Activated B cell treated with CpG ODN at 0.5 μM for 24 hours (primary cell): ENCODE measurements around the gene NUP214. TPM values are rescaled to one million over a fixed set of nuclear protein-coding genes. Genes with fewer than 3 reads are reported as not detected.

Source experiments
- ATAC-seq: fragments of 200-7000 bp; cut with Tn5 transposase; one replicate; pipeline ENCODE4 v1.10.0; 2021; ENCODE audit warnings: low read depth, mild to moderate bottlenecking, moderate library complexity
- CTCF ChIA-PET: fragments of 350-600 bp; sonication (Branson Sonifier 250); formaldehyde crosslinking; loops from one replicate; lab custom pipeline; 2021; ENCODE audit warnings: antibody characterized with exemption; lab: Charles Lee
- POLR2A ChIA-PET: fragments of 350-600 bp; sonication (Branson Sonifier 250); formaldehyde crosslinking; loops from one replicate; lab custom pipeline; 2021; ENCODE audit warnings: antibody characterized with exemption; lab: Charles Lee
- DNase-seq: peaks from one replicate; pipeline ENCODE4 v3.0.0; 2022
- H3K27ac Mint-ChIP-seq: one replicate; pipeline ENCODE4 v1.8.0; 2020; ENCODE audit warnings: mixed read lengths
- H3K27me3 Mint-ChIP-seq: one replicate; pipeline ENCODE4 v1.8.0; 2021; ENCODE audit warnings: mixed read lengths
- H3K36me3 Mint-ChIP-seq: one replicate; pipeline ENCODE4 v1.8.0; 2021; ENCODE audit warnings: low read depth, mixed read lengths
- H3K4me1 Mint-ChIP-seq: one replicate; pipeline ENCODE4 v1.8.0; 2021; ENCODE audit warnings: mixed read lengths
- H3K4me3 Mint-ChIP-seq: one replicate; pipeline ENCODE4 v1.8.0; 2020; ENCODE audit warnings: mild to moderate bottlenecking, mixed read lengths
- H3K9me3 Mint-ChIP-seq: one replicate; pipeline ENCODE4 v1.8.0; 2020; ENCODE audit warnings: mixed read lengths
- intact Hi-C: fragments of 100-400 bp; cut with micrococcal nuclease; formaldehyde crosslinking; loops from one replicate; pipeline ENCODE4 v1.15.1; 2024
- total RNA-seq: library from RNA; stranded (reverse); gene quantifications from 2 replicates; pipeline ENCODE4 v1.2.3, GENCODE V29; 2022
- TF ChIP-seq, protein P1 (sequence below): fragments of 200-600 bp; IDR thresholded peaks from one replicate; pipeline ENCODE4 v1.8.0; 2022; ENCODE audit warnings: antibody characterized with exemption, mild to moderate bottlenecking

NUP214 gene
- total RNA-seq, 1 donor from 2014 or later = 90.9 TPM

DNA sequence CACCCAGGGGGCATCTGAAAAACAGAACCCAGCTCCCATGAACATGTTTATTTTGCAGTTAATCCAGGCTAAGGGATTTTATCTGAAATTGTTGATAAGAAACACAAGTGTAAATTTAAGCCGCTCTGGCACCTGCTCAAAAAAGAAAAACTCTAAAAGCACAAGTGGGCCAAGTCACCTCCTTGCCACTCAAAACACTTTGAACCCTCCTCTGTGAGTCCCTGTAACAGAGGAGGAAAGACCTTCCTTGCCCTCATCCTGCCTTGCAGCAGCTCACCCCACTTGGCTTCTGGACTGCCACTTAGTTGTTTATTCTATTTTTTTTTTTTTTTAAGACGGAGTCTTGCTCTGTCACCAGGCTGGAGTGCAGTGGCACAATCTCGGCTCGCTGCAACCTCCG is 111.4 kb downstream of the NUP214 start:
- ATAC-seq (no peak), DNase-seq (no peak)
- Mint-ChIP-seq H3K36me3 (peaks cover 36% of the 10 kb centered on the region), H3K4me1 (peaks cover 17% of the 10 kb centered on the region), H3K9me3 (no peaks in the 10 kb centered on the region), H3K27ac (no peak overlapping the region), H3K4me3 (no peak overlapping the region), H3K27me3 (no peaks in the 10 kb centered on the region)
- CTCF ChIA-PET = no interaction called here
- intact Hi-C loops = loop anchor here (10.0 kb wide), 1 partner anchor 98 kb away; no protein-coding TSS in a partner anchor
- TF ChIP-seq, protein P1, sequence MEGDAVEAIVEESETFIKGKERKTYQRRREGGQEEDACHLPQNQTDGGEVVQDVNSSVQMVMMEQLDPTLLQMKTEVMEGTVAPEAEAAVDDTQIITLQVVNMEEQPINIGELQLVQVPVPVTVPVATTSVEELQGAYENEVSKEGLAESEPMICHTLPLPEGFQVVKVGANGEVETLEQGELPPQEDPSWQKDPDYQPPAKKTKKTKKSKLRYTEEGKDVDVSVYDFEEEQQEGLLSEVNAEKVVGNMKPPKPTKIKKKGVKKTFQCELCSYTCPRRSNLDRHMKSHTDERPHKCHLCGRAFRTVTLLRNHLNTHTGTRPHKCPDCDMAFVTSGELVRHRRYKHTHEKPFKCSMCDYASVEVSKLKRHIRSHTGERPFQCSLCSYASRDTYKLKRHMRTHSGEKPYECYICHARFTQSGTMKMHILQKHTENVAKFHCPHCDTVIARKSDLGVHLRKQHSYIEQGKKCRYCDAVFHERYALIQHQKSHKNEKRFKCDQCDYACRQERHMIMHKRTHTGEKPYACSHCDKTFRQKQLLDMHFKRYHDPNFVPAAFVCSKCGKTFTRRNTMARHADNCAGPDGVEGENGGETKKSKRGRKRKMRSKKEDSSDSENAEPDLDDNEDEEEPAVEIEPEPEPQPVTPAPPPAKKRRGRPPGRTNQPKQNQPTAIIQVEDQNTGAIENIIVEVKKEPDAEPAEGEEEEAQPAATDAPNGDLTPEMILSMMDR = no peak
- POLR2A ChIA-PET = interaction anchor here (1.1 to 7.4 kb wide), 3 partner anchors 16 to 31 kb away, joined by 3 to 128 read pairs (median 7); no protein-coding TSS in a partner anchor

DNA sequence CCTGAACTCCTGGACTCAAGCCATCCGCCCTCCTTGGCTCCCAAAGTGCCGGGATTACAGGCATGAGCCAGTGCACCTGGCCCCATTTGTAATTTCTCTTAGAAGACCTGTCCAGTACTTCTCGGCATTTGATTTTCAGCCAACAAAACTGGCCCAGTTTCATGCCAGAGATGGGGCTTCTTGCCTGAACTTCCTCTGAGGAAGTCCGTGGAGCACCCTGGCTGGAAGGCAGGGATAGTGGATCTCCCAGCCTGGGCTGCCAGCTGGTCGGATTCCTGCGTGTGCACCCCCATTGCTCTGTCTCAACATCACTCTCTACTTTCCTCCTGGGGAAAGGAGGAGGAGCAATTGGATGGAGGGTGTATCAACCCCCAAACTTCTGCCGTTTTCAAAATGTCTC is 111.9 kb downstream of the NUP214 start:
- no peak for DNase-seq
- ChIA-PET CTCF (interaction anchor here (0.5 to 1.6 kb wide), 3 partner anchors 39 to 160 kb away, joined by 3 to 5 read pairs (median 5); partner anchors contain the start of gene FAM78A), POLR2A (interaction anchor here (0.6 to 7.4 kb wide), 10 partner anchors 10 to 1169 kb away, joined by 3 to 128 read pairs (median 8); partner anchors contain the start of genes FAM78A and NUP214)
- Mint-ChIP-seq H3K27ac (peak overlapping the region; percentile 96), H3K9me3 (no peaks in the 10 kb centered on the region), H3K36me3 (peaks cover 31% of the 10 kb centered on the region), H3K4me1 (peaks cover 17% of the 10 kb centered on the region), H3K27me3 (no peaks in the 10 kb centered on the region), H3K4me3 (no peak overlapping the region)
- intact Hi-C loops = loop anchor here (10.0 kb wide), 1 partner anchor 98 kb away; no protein-coding TSS in a partner anchor
- TF ChIP-seq, protein P1 = no peak
- no peak for ATAC-seq

DNA sequence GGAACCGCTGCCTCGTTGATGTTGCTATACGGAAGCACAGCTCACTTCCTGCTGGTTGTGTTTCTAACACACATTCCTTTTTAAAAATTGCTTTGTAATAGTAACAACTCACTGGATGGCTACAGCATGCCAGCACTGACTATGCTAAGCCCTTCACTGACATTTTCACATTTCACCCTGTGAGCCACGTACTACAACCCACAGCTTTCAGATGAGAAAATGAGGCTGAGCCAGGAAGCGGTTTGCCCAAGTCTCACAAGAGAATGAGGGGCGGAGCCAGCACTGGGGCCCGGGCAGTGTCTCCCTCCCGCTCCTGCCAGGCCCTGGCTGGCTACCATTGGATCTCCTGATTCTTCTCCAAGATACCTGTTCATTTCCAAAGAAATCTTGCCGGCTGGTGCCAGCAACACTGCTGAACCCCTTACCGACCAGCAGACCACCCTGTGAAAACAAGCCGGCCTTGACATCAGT is 112.6 kb downstream of the NUP214 start:
- H3K36me3 Mint-ChIP-seq = peaks cover 29% of the 10 kb centered on the region
- TF ChIP-seq, protein P1 = no peak
- no peaks in the 10 kb centered on the region for H3K27me3 Mint-ChIP-seq
- ATAC-seq (peak; percentile 97), DNase-seq (peak; percentile 58)
- intact Hi-C loops = loop anchor here (1.0 to 10.0 kb wide), 3 partner anchors 14 to 97 kb away; no protein-coding TSS in a partner anchor
- peak overlapping the region; percentile 87 for H3K4me3 Mint-ChIP-seq
- peaks cover 17% of the 10 kb centered on the region for H3K4me1 Mint-ChIP-seq
- ChIA-PET POLR2A (interaction anchor here (0.6 to 7.4 kb wide), 10 partner anchors 9 to 1170 kb away, joined by 3 to 128 read pairs (median 8); partner anchors contain the start of genes FAM78A and NUP214), CTCF (interaction anchor here (0.5 to 1.7 kb wide), 4 partner anchors 39 to 160 kb away, joined by 3 to 5 read pairs (median 4); partner anchors contain the start of gene FAM78A)
- H3K9me3 Mint-ChIP-seq = peaks cover 3% of the 10 kb centered on the region
- H3K27ac Mint-ChIP-seq = peak overlapping the region; percentile 96

DNA sequence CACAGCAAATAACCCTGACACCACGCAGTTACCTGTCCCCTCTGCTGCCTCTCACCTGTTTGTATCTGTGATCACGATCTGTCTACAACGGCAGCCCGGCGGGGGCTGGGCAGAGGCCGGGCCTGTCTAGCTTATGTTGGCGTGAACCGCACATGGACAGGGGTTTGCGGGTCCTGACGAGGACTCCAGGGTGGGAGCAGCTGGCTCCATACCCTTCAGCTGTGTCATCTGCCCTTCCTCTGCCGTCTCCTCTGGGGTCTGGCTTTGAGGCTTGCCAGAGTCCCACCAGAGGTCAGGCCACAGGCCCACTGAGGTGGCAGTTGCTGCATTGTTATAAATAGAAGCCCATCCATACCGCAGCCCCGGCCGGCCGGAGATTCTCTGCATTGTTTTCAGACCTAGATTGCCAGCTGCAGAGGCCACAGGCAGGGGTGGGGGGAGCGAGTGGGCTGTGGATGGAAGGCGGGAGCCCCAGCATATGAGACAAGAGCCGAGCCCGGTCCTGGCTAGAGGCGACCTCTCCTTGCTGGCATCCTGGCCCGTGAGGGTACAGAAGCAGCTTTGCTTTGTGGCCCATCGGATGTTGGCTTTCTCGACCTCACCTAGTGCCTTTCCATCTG is 113.1 kb downstream of the NUP214 start:
- H3K4me3 Mint-ChIP-seq = peak overlapping the region; percentile 87
- intact Hi-C loops = loop anchor here (1.0 to 10.0 kb wide), 3 partner anchors 14 to 96 kb away; no protein-coding TSS in a partner anchor
- POLR2A ChIA-PET = interaction anchor here (1.0 to 7.4 kb wide), 8 partner anchors 9 to 135 kb away, joined by 4 to 128 read pairs (median 10); partner anchors contain the start of genes FAM78A and NUP214
- peaks cover 17% of the 10 kb centered on the region for H3K4me1 Mint-ChIP-seq
- H3K9me3 Mint-ChIP-seq = peaks cover 4% of the 10 kb centered on the region
- peak overlapping the region; percentile 96 for H3K27ac Mint-ChIP-seq
- H3K36me3 Mint-ChIP-seq = peaks cover 25% of the 10 kb centered on the region
- CTCF ChIA-PET = interaction anchor here (1.1 to 1.7 kb wide), 3 partner anchors 38 to 98 kb away, joined by 3 to 5 read pairs (median 5); partner anchors contain the start of gene FAM78A
- no peaks in the 10 kb centered on the region for H3K27me3 Mint-ChIP-seq
- TF ChIP-seq, protein P1 = no peak
- DNase-seq = peak; percentile 26
- peak; percentile 32 for ATAC-seq
